Measurements from ENCODE around the gene ITIH4. TPM values are rescaled to one million over a fixed set of nuclear protein-coding genes. Genes with fewer than 3 reads are reported as not detected.

The ITIH4 gene
- total RNA-seq, 6 donors from 2014 or later: 9.9 to 102 (median 21.8) TPM

- peaks cover 6 to 57% (median 36%) of the 10 kb centered on the region in 4 donors for H3K36me3 ChIP-seq
- no peak overlapping the region for H3K4me3 ChIP-seq
- WGBS, 2 donors: 57 to 66% methylated on average over 2 of the region's 2 CpGs
- peak in 1 of 2 donors; percentile 16 for ATAC-seq (ENCODE audit: low FRiP score in 2 of 2)
- TF ChIP-seq POLR2AphosphoS5 (IDR thresholded peaks at IDR 0.05): no peak
- TF ChIP-seq POLR2A (IDR thresholded peaks at IDR 0.05): peak in 1 of 4 donors; percentile 18
- DNase-seq: no peak
- H3K4me1 ChIP-seq: peaks cover 0 to 11% (median 3%) of the 10 kb centered on the region in 4 donors
- peak overlapping the region in 1 of 4 donors; percentile 4 for H3K27ac ChIP-seq
- no peaks in the 10 kb centered on the region for H3K27me3 ChIP-seq
- H3K9me3 ChIP-seq: no peaks in the 10 kb centered on the region
Measured at GRCh38 chr3:52852419-52852818, 21.9 kb upstream of the ITIH4 start.

DNA sequence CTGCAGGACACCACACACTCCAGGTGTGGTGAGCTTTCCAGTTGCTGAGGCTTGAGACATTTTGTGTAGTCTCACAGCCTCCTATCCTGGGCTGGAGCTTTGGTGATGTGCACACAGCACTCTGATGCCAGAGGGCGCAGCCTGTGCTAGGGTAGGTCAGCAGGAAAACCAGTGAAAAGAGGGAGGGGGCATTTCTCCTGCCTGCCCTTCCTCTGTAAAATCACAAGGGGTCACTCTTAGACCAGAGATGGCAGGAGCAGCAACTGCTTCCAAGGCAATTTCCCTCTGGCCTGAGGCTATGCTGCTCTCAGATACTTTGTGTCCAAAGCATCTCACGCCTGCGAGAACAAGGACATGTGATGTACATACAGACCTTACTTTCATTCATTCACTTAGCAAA lies 20.9 kb upstream of the ITIH4 start:
- no peaks in the 10 kb centered on the region for H3K9me3 ChIP-seq
- peaks cover 6 to 63% (median 37%) of the 10 kb centered on the region in 4 donors for H3K36me3 ChIP-seq
- no peak for TF ChIP-seq EP300 (IDR thresholded peaks at IDR 0.05)
- TF ChIP-seq CTCF (IDR thresholded peaks at IDR 0.05): peak; percentile 33 to 85 (median 50)
- no peak for TF ChIP-seq POLR2A (IDR thresholded peaks at IDR 0.05)
- TF ChIP-seq POLR2AphosphoS5 (IDR thresholded peaks at IDR 0.05): no peak
- no peaks in the 10 kb centered on the region for H3K27me3 ChIP-seq
- ATAC-seq (ENCODE audit: low FRiP score in 2 of 2): peak; percentile 51 to 75
- H3K4me1 ChIP-seq: peaks cover 3 to 11% (median 7%) of the 10 kb centered on the region in 4 donors
- H3K4me3 ChIP-seq: no peak overlapping the region
- no peak overlapping the region for H3K27ac ChIP-seq
- WGBS, 2 donors: 69 to 76% methylated on average over 2 to 3 of the region's 3 CpGs
- DNase-seq: peak in 1 of 2 donors; percentile 43

GRCh38 chr3:52849656-52850055 lies 19.2 kb upstream of the ITIH4 start:
- Histone ChIP-seq H3K36me3 (peaks cover 6 to 63% (median 34%) of the 10 kb centered on the region in 4 donors), H3K4me3 (no peak overlapping the region), H3K27ac (no peak overlapping the region), H3K27me3 (no peaks in the 10 kb centered on the region), H3K4me1 (peaks cover 13 to 26% (median 21%) of the 10 kb centered on the region in 4 donors), H3K9me3 (no peaks in the 10 kb centered on the region)
- no peak for ATAC-seq (ENCODE audit: low FRiP score in 2 of 2)
- no peak for DNase-seq
- WGBS, 2 donors: 98% methylated on average over 15 of the region's 15 CpGs
- TF ChIP-seq POLR2AphosphoS5 (IDR thresholded peaks at IDR 0.05) (no peak), POLR2A (IDR thresholded peaks at IDR 0.05) (no peak), EP300 (IDR thresholded peaks at IDR 0.05) (no peak), CTCF (IDR thresholded peaks at IDR 0.05) (no peak)

- Histone ChIP-seq H3K27ac (no peak overlapping the region), H3K27me3 (no peaks in the 10 kb centered on the region), H3K4me3 (no peak overlapping the region), H3K9me3 (no peaks in the 10 kb centered on the region), H3K4me1 (peaks cover 20 to 34% (median 25%) of the 10 kb centered on the region in 4 donors), H3K36me3 (peaks cover 6 to 60% (median 32%) of the 10 kb centered on the region in 4 donors)
- ATAC-seq (ENCODE audit: low FRiP score in 2 of 2): peak in 1 of 2 donors; percentile 80
- 77 to 100% methylated on average over 1 to 7 of the region's 7 CpGs for WGBS, 2 donors
- DNase-seq: no peak
- TF ChIP-seq POLR2AphosphoS5 (IDR thresholded peaks at IDR 0.05): no peak
- TF ChIP-seq POLR2A (IDR thresholded peaks at IDR 0.05): no peak
- TF ChIP-seq EP300 (IDR thresholded peaks at IDR 0.05): no peak
- TF ChIP-seq CTCF (IDR thresholded peaks at IDR 0.05): no peak
Measured at GRCh38 chr3:52848617-52849016, 18.1 kb upstream of the ITIH4 start.

DNA sequence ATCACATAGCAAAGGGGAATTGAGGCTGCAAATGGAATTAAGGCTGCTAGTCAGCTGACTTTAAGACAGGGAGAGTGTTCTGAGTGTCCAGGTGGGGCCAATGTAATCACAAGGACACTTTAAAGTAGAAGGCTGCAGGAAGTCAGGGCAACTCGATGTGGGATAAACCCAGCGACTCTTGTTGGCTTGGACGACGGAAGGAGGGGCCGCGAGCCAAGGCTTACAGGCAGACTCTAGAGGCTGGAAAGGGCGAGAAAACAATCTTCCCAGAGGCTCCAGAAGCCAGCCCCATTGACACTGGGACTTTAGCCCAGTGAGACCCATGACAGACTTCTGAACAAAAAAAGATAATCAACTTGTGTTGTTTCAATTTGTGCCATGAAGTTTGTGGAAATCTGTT lies 17.3 kb upstream of the ITIH4 start:
- no peak overlapping the region for H3K27ac ChIP-seq
- H3K36me3 ChIP-seq: peaks cover 6 to 63% (median 32%) of the 10 kb centered on the region in 4 donors

More for the DNA sequence above, 17.3 kb upstream of the ITIH4 start:
- TF ChIP-seq POLR2A (IDR thresholded peaks at IDR 0.05) (no peak), CTCF (IDR thresholded peaks at IDR 0.05) (no peak), POLR2AphosphoS5 (IDR thresholded peaks at IDR 0.05) (no peak), EP300 (IDR thresholded peaks at IDR 0.05) (no peak)
- Histone ChIP-seq H3K4me1 (peaks cover 23 to 40% (median 27%) of the 10 kb centered on the region in 4 donors), H3K9me3 (no peaks in the 10 kb centered on the region), H3K27me3 (no peaks in the 10 kb centered on the region), H3K4me3 (no peak overlapping the region)
- DNase-seq (no peak), ATAC-seq (ENCODE audit: low FRiP score in 2 of 2) (no peak)
- 91 to 92% methylated on average over 7 of the region's 7 CpGs for WGBS, 2 donors

Measured in upper lobe of left lung (tissue), 6 donors.